ENCODE results near the gene ASB15. TPM values are rescaled to one million over a fixed set of nuclear protein-coding genes. Genes with fewer than 3 reads are reported as not detected.
A peak's percentile ranks its signal among the peaks of the same experiment; 100 is the strongest.

The ASB15 gene
- total and polyA plus RNA-seq, 2 of the 8 experiments (the other 6 are each of a cell fraction or from before 2014, with no cell fraction given): not detected

- H4K8ac ChIP-seq (ENCODE audit: extremely low read depth, insufficient read depth, low read length): no peak overlapping the region
- no peak overlapping the region for H2BK5ac ChIP-seq (ENCODE audit: low read depth, low read length)
- FAIRE-seq (no peak), DNase-seq (ENCODE audit: low read depth in 1 of 2, low spot score in 2 of 2) (no peak)
- H2AK5ac ChIP-seq (ENCODE audit: low read depth, low read length): no peak overlapping the region
- no peak overlapping the region for H4K5ac ChIP-seq (ENCODE audit: insufficient read length, low read depth, low read length)
- H3K23me2 ChIP-seq (ENCODE audit: low read depth, low read length): no peaks in the 10 kb centered on the region
- no peak overlapping the region for H3K14ac ChIP-seq (ENCODE audit: insufficient read length)
- no peak overlapping the region for H3K4me2 ChIP-seq (ENCODE audit: insufficient read depth in 1 of 2, low read depth in 2 of 2, low read length in 2 of 2)
- peaks cover 0 to 5% (median 3%) of the 10 kb centered on the region in 4 experiments; a peak in 2 of 7 replicates for H3K4me1 ChIP-seq (replicated peaks in 1 of 4; ENCODE audit: control insufficient read depth in 3 of 4, insufficient read depth in 4 of 4, low read length in 3 of 4)
- H3K27ac ChIP-seq (ENCODE audit: low read depth, low read length): no peak overlapping the region
- H2AFZ ChIP-seq (ENCODE audit: low read length): peak overlapping the region; percentile 41; the same call in 1 of the 2 replicates
- no peaks in the 10 kb centered on the region for H3K79me2 ChIP-seq (ENCODE audit: control insufficient read depth in 1 of 2, insufficient read depth in 2 of 2, low read length in 2 of 2)
- H3K23ac ChIP-seq (ENCODE audit: insufficient read length): no peak overlapping the region
- H3K9me3 ChIP-seq (ENCODE audit: insufficient read depth in 2 of 2, low read depth in 1 of 2, low read length in 1 of 2): no peaks in the 10 kb centered on the region
- no peaks in the 10 kb centered on the region for H3K27me3 ChIP-seq (replicated peaks in 1 of 4; ENCODE audit: control insufficient read depth in 3 of 4, extremely low read depth in 1 of 4, insufficient read depth in 3 of 4, low read length in 3 of 4)
- no peak overlapping the region for H2BK12ac ChIP-seq (ENCODE audit: low read depth, low read length)
- H4K91ac ChIP-seq (replicated peaks; ENCODE audit: insufficient read length, low read length): no peak overlapping the region
- no peaks in the 10 kb centered on the region for H3K79me1 ChIP-seq (ENCODE audit: low read depth, low read length)
- H3K4me3 ChIP-seq (ENCODE audit: extremely low read depth in 1 of 4, insufficient read depth in 2 of 4, low read depth in 3 of 4, low read length in 4 of 4): no peak overlapping the region
- 89% methylated on average over 2 of the region's 2 CpGs; no CpG with 5 or more reads in 1 of the 2 experiments for WGBS, 2 experiments (ENCODE audit: extremely low coverage in 1 of 2, insufficient coverage in 1 of 2, insufficient read length in 1 of 2, insufficient replicate concordance in 2 of 2, low coverage in 1 of 2, low lambda C conversion rate in 2 of 2, missing lambda C conversion rate in 1 of 2)
- H3K36me3 ChIP-seq (ENCODE audit: control insufficient read depth in 2 of 4, insufficient read depth in 4 of 4, low read length in 3 of 4): no peaks in the 10 kb centered on the region
- H2BK120ac ChIP-seq (replicated peaks; ENCODE audit: low read depth, low read length): no peak overlapping the region
- no peak overlapping the region for H2BK20ac ChIP-seq (ENCODE audit: low read length)
- no peak overlapping the region for H3K9ac ChIP-seq (replicated peaks in 1 of 4; ENCODE audit: extremely low read depth in 1 of 4, low read depth in 3 of 4, low read length in 3 of 4)
- no peaks in the 10 kb centered on the region for H4K20me1 ChIP-seq (replicated peaks in 1 of 2; ENCODE audit: control insufficient read depth in 1 of 2, insufficient read depth in 2 of 2, low read length in 2 of 2)
- POLR2A ChIA-PET (ENCODE audit: partially characterized antibody): interaction anchor here (1.0 kb wide), 1 partner anchor 11 kb away, joined by 4 read pairs; no protein-coding TSS in a partner anchor
- H3K56ac ChIP-seq (replicated peaks; ENCODE audit: insufficient read length, low read depth, low read length): no peak overlapping the region
- H3K18ac ChIP-seq (ENCODE audit: extremely low read depth, low read length): no peak overlapping the region
- no peak overlapping the region for H2BK15ac ChIP-seq (ENCODE audit: low read length)
- no peak overlapping the region for H3K4ac ChIP-seq (replicated peaks; ENCODE audit: insufficient read length, low read depth, low read length)
- CTCF ChIA-PET (ENCODE audit: partially characterized antibody): interaction anchor here (0.7 to 2.0 kb wide), 7 partner anchors 12 to 51 kb away, joined by 3 to 4 read pairs (median 3); no protein-coding TSS in a partner anchor
- no peak for TF ChIP-seq POLR2AphosphoS5 (IDR thresholded peaks at IDR 0.05; ENCODE audit: low read depth, low read length)
- TF ChIP-seq, protein P1, sequence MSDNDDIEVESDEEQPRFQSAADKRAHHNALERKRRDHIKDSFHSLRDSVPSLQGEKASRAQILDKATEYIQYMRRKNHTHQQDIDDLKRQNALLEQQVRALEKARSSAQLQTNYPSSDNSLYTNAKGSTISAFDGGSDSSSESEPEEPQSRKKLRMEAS (IDR thresholded peaks at IDR 0.05): no peak
- no peak for TF ChIP-seq CTBP2 (IDR thresholded peaks at IDR 0.05; ENCODE audit: borderline replicate concordance, insufficient read depth, insufficient read length, low read length)
- no peak for TF ChIP-seq MAFK (IDR thresholded peaks at IDR 0.05; ENCODE audit: low read depth, low read length)
- TF ChIP-seq RNF2 (IDR thresholded peaks at IDR 0.05; ENCODE audit: borderline replicate concordance, low read depth, low read length, missing control alignments, poor library complexity, severe bottlenecking): no peak
- no peak for TF ChIP-seq TAF1 (IDR thresholded peaks at IDR 0.05; ENCODE audit: low read depth, low read length)
- no peak for TF ChIP-seq EZH2 (IDR thresholded peaks at IDR 0.05; ENCODE audit: low read depth, low read length, severe bottlenecking)
- no peak for TF ChIP-seq BACH1 (IDR thresholded peaks at IDR 0.05; ENCODE audit: low read length)
- no peak for TF ChIP-seq CHD2 (IDR thresholded peaks at IDR 0.05; ENCODE audit: low read length)
- no peak for TF ChIP-seq FOSL1 (IDR thresholded peaks at IDR 0.05; ENCODE audit: insufficient read depth, low read depth, low read length)
- TF ChIP-seq, protein P2, sequence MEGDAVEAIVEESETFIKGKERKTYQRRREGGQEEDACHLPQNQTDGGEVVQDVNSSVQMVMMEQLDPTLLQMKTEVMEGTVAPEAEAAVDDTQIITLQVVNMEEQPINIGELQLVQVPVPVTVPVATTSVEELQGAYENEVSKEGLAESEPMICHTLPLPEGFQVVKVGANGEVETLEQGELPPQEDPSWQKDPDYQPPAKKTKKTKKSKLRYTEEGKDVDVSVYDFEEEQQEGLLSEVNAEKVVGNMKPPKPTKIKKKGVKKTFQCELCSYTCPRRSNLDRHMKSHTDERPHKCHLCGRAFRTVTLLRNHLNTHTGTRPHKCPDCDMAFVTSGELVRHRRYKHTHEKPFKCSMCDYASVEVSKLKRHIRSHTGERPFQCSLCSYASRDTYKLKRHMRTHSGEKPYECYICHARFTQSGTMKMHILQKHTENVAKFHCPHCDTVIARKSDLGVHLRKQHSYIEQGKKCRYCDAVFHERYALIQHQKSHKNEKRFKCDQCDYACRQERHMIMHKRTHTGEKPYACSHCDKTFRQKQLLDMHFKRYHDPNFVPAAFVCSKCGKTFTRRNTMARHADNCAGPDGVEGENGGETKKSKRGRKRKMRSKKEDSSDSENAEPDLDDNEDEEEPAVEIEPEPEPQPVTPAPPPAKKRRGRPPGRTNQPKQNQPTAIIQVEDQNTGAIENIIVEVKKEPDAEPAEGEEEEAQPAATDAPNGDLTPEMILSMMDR (IDR thresholded peaks at IDR 0.05; ENCODE audit: control extremely low read depth in 1 of 3, insufficient read depth in 1 of 3, low read depth in 1 of 3, low read length in 3 of 3): no peak
Observed at GRCh38 chr7:123649964-123650363, 48.3 kb downstream of the ASB15 start.
